OCI-LY3 (cell line): ENCODE results near the gene HSD17B11.

ENCODE experiments used
- EZH2phosphoT487 ChIP-seq: fragments of 200-600 bp; shearing (Covaris generic); IDR thresholded peaks from 2 replicates; pipeline ENCODE4 v1.6.1; 2018; ENCODE audit warnings: antibody characterized with exemption, mixed run types, low read depth
- TF ChIP-seq, protein P1 (sequence below): fragments of 200-600, 300-600 bp; sonication (generic); IDR thresholded peaks from 2 replicates; pipeline ENCODE4 v1.5.1; 2014; ENCODE audit warnings: antibody characterized with exemption, low read length, low read depth

DNA sequence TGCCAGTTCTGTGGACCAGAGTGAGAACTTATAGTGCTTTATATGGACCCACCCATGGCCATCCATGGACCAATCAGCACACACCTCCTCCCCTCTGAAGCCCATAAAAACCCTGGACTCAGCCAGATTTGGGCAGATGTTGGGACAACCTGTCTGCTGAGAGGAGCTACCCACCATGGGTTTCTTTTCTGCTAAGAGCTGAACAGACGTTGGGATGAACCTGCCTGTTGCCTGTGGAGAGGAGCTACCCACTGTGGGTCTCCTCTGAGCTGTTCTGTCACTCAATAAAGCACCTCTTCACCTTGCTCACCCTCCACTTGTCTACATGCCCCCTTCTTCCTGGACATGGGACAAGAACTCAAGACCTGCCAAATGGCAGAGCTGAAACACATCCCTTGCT, 9.0 kb upstream of the HSD17B11 start:
- TF ChIP-seq, protein P1, sequence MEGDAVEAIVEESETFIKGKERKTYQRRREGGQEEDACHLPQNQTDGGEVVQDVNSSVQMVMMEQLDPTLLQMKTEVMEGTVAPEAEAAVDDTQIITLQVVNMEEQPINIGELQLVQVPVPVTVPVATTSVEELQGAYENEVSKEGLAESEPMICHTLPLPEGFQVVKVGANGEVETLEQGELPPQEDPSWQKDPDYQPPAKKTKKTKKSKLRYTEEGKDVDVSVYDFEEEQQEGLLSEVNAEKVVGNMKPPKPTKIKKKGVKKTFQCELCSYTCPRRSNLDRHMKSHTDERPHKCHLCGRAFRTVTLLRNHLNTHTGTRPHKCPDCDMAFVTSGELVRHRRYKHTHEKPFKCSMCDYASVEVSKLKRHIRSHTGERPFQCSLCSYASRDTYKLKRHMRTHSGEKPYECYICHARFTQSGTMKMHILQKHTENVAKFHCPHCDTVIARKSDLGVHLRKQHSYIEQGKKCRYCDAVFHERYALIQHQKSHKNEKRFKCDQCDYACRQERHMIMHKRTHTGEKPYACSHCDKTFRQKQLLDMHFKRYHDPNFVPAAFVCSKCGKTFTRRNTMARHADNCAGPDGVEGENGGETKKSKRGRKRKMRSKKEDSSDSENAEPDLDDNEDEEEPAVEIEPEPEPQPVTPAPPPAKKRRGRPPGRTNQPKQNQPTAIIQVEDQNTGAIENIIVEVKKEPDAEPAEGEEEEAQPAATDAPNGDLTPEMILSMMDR = no peak
- no peak for TF ChIP-seq EZH2phosphoT487
